ENCODE measurements around the gene RBBP4.
"Not testable (repeated sequence)": the region's sequence is repeated elsewhere in the genome, so short reads cannot be mapped to it uniquely, and the experiment has no call there.

RBBP4 gene

GRCh38 chr1:32665915-32666314 is 14.9 kb downstream of the RBBP4 start:
- Histone ChIP-seq H3K4me3 (ENCODE audit: low read depth in 1 of 2, low read length in 1 of 2) (no peak overlapping the region), H3K4me1 (ENCODE audit: control insufficient read depth in 1 of 2, insufficient read depth in 1 of 2, low read depth in 1 of 2, low read length in 1 of 2) (no peaks in the 10 kb centered on the region), H3K9me3 (no peaks in the 10 kb centered on the region), H3K36me3 (peaks cover 88% of the 10 kb centered on the region), H3K27me3 (no peaks in the 10 kb centered on the region), H3K27ac (no peak overlapping the region)
- TF ChIP-seq, protein P1, sequence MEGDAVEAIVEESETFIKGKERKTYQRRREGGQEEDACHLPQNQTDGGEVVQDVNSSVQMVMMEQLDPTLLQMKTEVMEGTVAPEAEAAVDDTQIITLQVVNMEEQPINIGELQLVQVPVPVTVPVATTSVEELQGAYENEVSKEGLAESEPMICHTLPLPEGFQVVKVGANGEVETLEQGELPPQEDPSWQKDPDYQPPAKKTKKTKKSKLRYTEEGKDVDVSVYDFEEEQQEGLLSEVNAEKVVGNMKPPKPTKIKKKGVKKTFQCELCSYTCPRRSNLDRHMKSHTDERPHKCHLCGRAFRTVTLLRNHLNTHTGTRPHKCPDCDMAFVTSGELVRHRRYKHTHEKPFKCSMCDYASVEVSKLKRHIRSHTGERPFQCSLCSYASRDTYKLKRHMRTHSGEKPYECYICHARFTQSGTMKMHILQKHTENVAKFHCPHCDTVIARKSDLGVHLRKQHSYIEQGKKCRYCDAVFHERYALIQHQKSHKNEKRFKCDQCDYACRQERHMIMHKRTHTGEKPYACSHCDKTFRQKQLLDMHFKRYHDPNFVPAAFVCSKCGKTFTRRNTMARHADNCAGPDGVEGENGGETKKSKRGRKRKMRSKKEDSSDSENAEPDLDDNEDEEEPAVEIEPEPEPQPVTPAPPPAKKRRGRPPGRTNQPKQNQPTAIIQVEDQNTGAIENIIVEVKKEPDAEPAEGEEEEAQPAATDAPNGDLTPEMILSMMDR (IDR thresholded peaks at IDR 0.05), result no peak

GRCh38 chr1:32666901-32667566 is 16.0 kb downstream of the RBBP4 start:
- H3K4me3 ChIP-seq (ENCODE audit: low read depth in 1 of 2, low read length in 1 of 2), result no peak overlapping the region
- peaks cover 94% of the 10 kb centered on the region for H3K36me3 ChIP-seq
- H3K9me3 ChIP-seq, result no peaks in the 10 kb centered on the region
- no peaks in the 10 kb centered on the region for H3K27me3 ChIP-seq
- no peaks in the 10 kb centered on the region for H3K4me1 ChIP-seq (ENCODE audit: control insufficient read depth in 1 of 2, insufficient read depth in 1 of 2, low read depth in 1 of 2, low read length in 1 of 2)
- TF ChIP-seq, protein P1 (IDR thresholded peaks at IDR 0.05), result no peak
- no peak overlapping the region for H3K27ac ChIP-seq

DNA sequence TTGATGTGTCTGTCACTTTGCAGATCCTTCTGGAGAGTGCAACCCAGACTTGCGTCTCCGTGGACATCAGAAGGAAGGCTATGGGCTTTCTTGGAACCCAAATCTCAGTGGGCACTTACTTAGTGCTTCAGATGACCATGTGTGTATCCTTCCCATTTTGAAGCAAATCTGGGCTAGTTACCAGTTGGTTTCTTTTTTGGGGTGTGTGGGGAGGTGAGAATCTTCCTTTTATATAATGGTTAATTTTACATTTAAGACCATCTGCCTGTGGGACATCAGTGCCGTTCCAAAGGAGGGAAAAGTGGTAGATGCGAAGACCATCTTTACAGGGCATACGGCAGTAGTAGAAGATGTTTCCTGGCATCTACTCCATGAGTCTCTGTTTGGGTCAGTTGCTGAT is 17.7 kb downstream of the RBBP4 start:
- H3K27ac ChIP-seq; H3K27me3 ChIP-seq; H3K4me1 ChIP-seq (ENCODE audit: control insufficient read depth in 1 of 2, insufficient read depth in 1 of 2, low read depth in 1 of 2, low read length in 1 of 2); H3K9me3 ChIP-seq; H3K4me3 ChIP-seq (ENCODE audit: low read depth in 1 of 2, low read length in 1 of 2): not testable (repeated sequence)
- H3K36me3 ChIP-seq, result peaks cover 95% of the 10 kb centered on the region

- Histone ChIP-seq H3K27ac (no peak overlapping the region), H3K27me3 (no peaks in the 10 kb centered on the region), H3K4me3 (ENCODE audit: low read depth in 1 of 2, low read length in 1 of 2) (no peak overlapping the region), H3K4me1 (ENCODE audit: control insufficient read depth in 1 of 2, insufficient read depth in 1 of 2, low read depth in 1 of 2, low read length in 1 of 2) (no peaks in the 10 kb centered on the region), H3K36me3 (peaks cover 94% of the 10 kb centered on the region), H3K9me3 (no peaks in the 10 kb centered on the region)
- TF ChIP-seq, protein P1 (IDR thresholded peaks at IDR 0.05), result no peak
These were observed 25.9 kb downstream of the RBBP4 start for GRCh38 chr1:32676945-32677344.

- H3K27ac ChIP-seq, result not testable (repeated sequence)
- peaks cover 93% of the 10 kb centered on the region for H3K36me3 ChIP-seq
These were observed 29.0 kb downstream of the RBBP4 start for GRCh38 chr1:32679993-32680392.

DNA sequence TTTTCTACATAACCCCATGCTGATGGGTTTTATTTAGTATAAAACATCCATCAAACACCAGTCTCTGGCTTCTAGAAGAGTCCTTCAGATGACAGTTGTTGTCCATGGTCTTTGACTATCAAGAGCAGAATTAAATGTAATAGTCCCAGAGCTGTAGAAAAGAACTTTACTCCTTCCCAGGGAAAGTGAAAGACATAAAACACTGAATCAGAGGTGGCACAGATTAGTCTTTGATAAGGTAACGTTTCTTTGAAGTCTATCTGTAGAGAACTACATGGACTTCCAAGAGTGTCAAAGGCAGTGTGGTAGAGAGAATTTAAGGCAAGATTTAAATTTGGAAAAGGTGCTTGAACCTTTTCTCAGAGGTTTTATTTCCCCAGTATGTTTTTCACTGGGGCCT is 29.6 kb downstream of the RBBP4 start:
- TF ChIP-seq, protein P1 (IDR thresholded peaks at IDR 0.05), result no peak
- Histone ChIP-seq H3K4me1 (ENCODE audit: control insufficient read depth in 1 of 2, insufficient read depth in 1 of 2, low read depth in 1 of 2, low read length in 1 of 2) (no peaks in the 10 kb centered on the region), H3K27ac (no peak overlapping the region), H3K36me3 (peaks cover 93% of the 10 kb centered on the region), H3K4me3 (ENCODE audit: low read depth in 1 of 2, low read length in 1 of 2) (no peak overlapping the region), H3K27me3 (no peaks in the 10 kb centered on the region), H3K9me3 (no peaks in the 10 kb centered on the region)

More at GRCh38 chr1:32679993-32680392, 29.0 kb downstream of the RBBP4 start:
- not testable (repeated sequence) for H3K4me3 ChIP-seq (ENCODE audit: low read depth in 1 of 2, low read length in 1 of 2); H3K9me3 ChIP-seq; H3K4me1 ChIP-seq (ENCODE audit: control insufficient read depth in 1 of 2, insufficient read depth in 1 of 2, low read depth in 1 of 2, low read length in 1 of 2); H3K27me3 ChIP-seq

All from neutrophil (primary cell).